GM19043 (cell line): ENCODE results near the gene TAB2.
"Not testable (repeated sequence)": the region's sequence is repeated elsewhere in the genome, so short reads cannot be mapped to it uniquely, and the experiment has no call there.

Experiments
- ATAC-seq: cut with Tn5 transposase; IDR thresholded peaks from one replicate; pipeline ENCODE4 v1.9.1; 2021; ENCODE audit warnings: low read depth; ENCODE audit not compliant: unreplicated experiment

TAB2 gene

GRCh38 chr6:149331871-149332270 is 14.4 kb downstream of the TAB2 start:
- ATAC-seq: no peak

GRCh38 chr6:149332602-149333265 is 15.2 kb downstream of the TAB2 start:
- ATAC-seq: no peak

GRCh38 chr6:149333266-149333620 is 15.7 kb downstream of the TAB2 start:
- ATAC-seq: no peak

- no peak for ATAC-seq
These were observed 16.7 kb downstream of the TAB2 start for GRCh38 chr6:149334201-149334600.

- ATAC-seq: peak; percentile 46
These were observed 17.2 kb downstream of the TAB2 start for GRCh38 chr6:149334682-149335160.

GRCh38 chr6:149335924-149336608 is 18.6 kb downstream of the TAB2 start:
- ATAC-seq: no peak

GRCh38 chr6:149336609-149336928 is 19.1 kb downstream of the TAB2 start:
- ATAC-seq: no peak

GRCh38 chr6:149337320-149337719 is 19.8 kb downstream of the TAB2 start:
- ATAC-seq: no peak

- ATAC-seq: no peak
These were observed 22.7 kb downstream of the TAB2 start for GRCh38 chr6:149340200-149340599.

GRCh38 chr6:149342525-149342924 is 25.0 kb downstream of the TAB2 start:
- peak; percentile 81 for ATAC-seq

GRCh38 chr6:149343501-149343900 is 26.0 kb downstream of the TAB2 start:
- no peak for ATAC-seq

- ATAC-seq: no peak
These were observed 28.6 kb downstream of the TAB2 start for GRCh38 chr6:149346078-149346477.

GRCh38 chr6:149347067-149347466 is 29.6 kb downstream of the TAB2 start:
- no peak for ATAC-seq

GRCh38 chr6:149349279-149349678 is 31.8 kb downstream of the TAB2 start:
- ATAC-seq: not testable (repeated sequence)

- ATAC-seq: no peak
These were observed 36.5 kb downstream of the TAB2 start for GRCh38 chr6:149354009-149354408.

GRCh38 chr6:149356081-149356750 is 38.7 kb downstream of the TAB2 start:
- no peak for ATAC-seq

- no peak for ATAC-seq
These were observed 40.4 kb downstream of the TAB2 start for GRCh38 chr6:149357726-149358538.

GRCh38 chr6:149359440-149359839 is 41.9 kb downstream of the TAB2 start:
- ATAC-seq: no peak

GRCh38 chr6:149360536-149360935 is 43.0 kb downstream of the TAB2 start:
- no peak for ATAC-seq

GRCh38 chr6:149362289-149362688 is 44.8 kb downstream of the TAB2 start:
- no peak for ATAC-seq

- no peak for ATAC-seq
These were observed 45.6 kb downstream of the TAB2 start for GRCh38 chr6:149363154-149363553.
